Lung microvascular endothelial cell (primary cell): Measurements from ENCODE around the gene RIMBP2. TPM values are rescaled to one million over a fixed set of nuclear protein-coding genes. Genes with fewer than 3 reads are reported as not detected.
"Not testable (repeated sequence)": the region's sequence is repeated elsewhere in the genome, so short reads cannot be mapped to it uniquely, and the experiment has no call there.

Experiments used
- DNase-seq, 2 donors: peaks; one replicate each; pipeline versions ENCODE4 v3.0.0 to v3.0.0-alpha.2; 2010; ENCODE audit warnings: low read depth in 2 of 2
- total RNA-seq: library from RNA; depleted of rRNA; stranded (reverse); fragments of >200 nt; gene quantifications from 2 replicates; pipeline ENCODE4 v1.2.1, GENCODE V29; 2014

Gene RIMBP2
- total RNA-seq, result not detected in 2 replicates

- DNase-seq, result no peak
Measured at GRCh38 chr12:130715998-130716968, at the start of gene RIMBP2. RIMBP2 (minus strand) TSS chr12:130716299; CDS start chr12:130479013, 237,286 bp downstream.

- DNase-seq, result peak; percentile 13 to 21
Measured at GRCh38 chr12:130765186-130765659, 49.1 kb upstream of the RIMBP2 start.

GRCh38 chr12:130764475-130765185 is 48.5 kb upstream of the RIMBP2 start:
- peak; percentile 42 to 46 for DNase-seq

GRCh38 chr12:130764073-130764472 is 48.0 kb upstream of the RIMBP2 start:
- DNase-seq, result peak; percentile 19 to 26

GRCh38 chr12:130762319-130762675 is 46.2 kb upstream of the RIMBP2 start:
- DNase-seq, result no peak

GRCh38 chr12:130761537-130762318 is 45.6 kb upstream of the RIMBP2 start:
- peak; percentile 71 to 74 for DNase-seq

GRCh38 chr12:130754234-130754901 is 38.3 kb upstream of the RIMBP2 start:
- DNase-seq, result no peak

- DNase-seq, result no peak
Measured at GRCh38 chr12:130752692-130753230, 36.7 kb upstream of the RIMBP2 start.

GRCh38 chr12:130752037-130752436 is 35.9 kb upstream of the RIMBP2 start:
- not testable (repeated sequence) for DNase-seq

- DNase-seq, result peak in 1 of 2 donors; percentile 16
Measured at GRCh38 chr12:130748786-130749185, 32.7 kb upstream of the RIMBP2 start.

- DNase-seq, result peak; percentile 70 to 79
Measured at GRCh38 chr12:130747867-130748740, 32.0 kb upstream of the RIMBP2 start.

GRCh38 chr12:130746546-130746945 is 30.4 kb upstream of the RIMBP2 start:
- no peak for DNase-seq

- DNase-seq, result no peak
Measured at GRCh38 chr12:130745921-130746320, 29.8 kb upstream of the RIMBP2 start.

- DNase-seq, result no peak
Measured at GRCh38 chr12:130744274-130744673, 28.2 kb upstream of the RIMBP2 start.

- DNase-seq, result no peak
Measured at GRCh38 chr12:130743606-130744005, 27.5 kb upstream of the RIMBP2 start.

- no peak for DNase-seq
Measured at GRCh38 chr12:130743176-130743575, 27.1 kb upstream of the RIMBP2 start.

GRCh38 chr12:130742716-130743115 is 26.6 kb upstream of the RIMBP2 start:
- DNase-seq, result no peak

- DNase-seq, result no peak
Measured at GRCh38 chr12:130742112-130742511, 26.0 kb upstream of the RIMBP2 start.

GRCh38 chr12:130739571-130739970 is 23.5 kb upstream of the RIMBP2 start:
- DNase-seq, result no peak

GRCh38 chr12:130738403-130738802 is 22.3 kb upstream of the RIMBP2 start:
- not testable (repeated sequence) for DNase-seq
